Left ventricle myocardium inferior (tissue), 1 donor: ENCODE data around the gene PIGT. TPM values are rescaled to one million over a fixed set of nuclear protein-coding genes. Genes with fewer than 3 reads are reported as not detected.

Experiments
- DNase-seq: peaks from one replicate; pipeline ENCODE4 v3.0.0-alpha.2; 2020
- H3K27ac ChIP-seq: fragments of 200-600 bp; replicated peaks from 2 replicates; pipeline ENCODE4 v1.8.0; 2021
- H3K27me3 ChIP-seq: fragments of 200-600 bp; 2 replicates; pipeline ENCODE4 v1.8.0; 2021; ENCODE audit warnings: low read depth
- H3K36me3 ChIP-seq: fragments of 200-600 bp; 2 replicates; pipeline ENCODE4 v1.8.0; 2021
- H3K4me1 ChIP-seq: fragments of 200-600 bp; 2 replicates; pipeline ENCODE4 v1.8.0; 2021
- H3K4me3 ChIP-seq: fragments of 200-600 bp; 2 replicates; pipeline ENCODE4 v1.8.0; 2021; ENCODE audit warnings: mild to moderate bottlenecking, moderate library complexity
- H3K9me3 ChIP-seq: fragments of 200-600 bp; replicated peaks from 2 replicates; pipeline ENCODE4 v1.8.0; 2021
- intact Hi-C: fragments of 100-400 bp; cut with micrococcal nuclease; formaldehyde crosslinking; loops from one replicate; pipeline ENCODE4 v1.11.0; 2022
- total RNA-seq: library from RNA; stranded (reverse); fragmentation: NEBNext Ultra II Directional; extraction: Animal tissue kit (Norgen Biotek cat#: 25700); gene quantifications from one replicate; pipeline ENCODE4 v1.2.1, GENCODE V29; 2021
- TF ChIP-seq, protein P1 (sequence below): fragments of 200-600 bp; IDR thresholded peaks from 2 replicates; pipeline ENCODE4 v1.8.0; 2021; ENCODE audit warnings: antibody characterized with exemption, mild to moderate bottlenecking, borderline replicate concordance
- donor health status: DM: no; HTN: yes; CAD: no; lungs with severe emphysema.

The PIGT gene
- total RNA-seq, 1 donor from 2014 or later, result 126 TPM

DNA sequence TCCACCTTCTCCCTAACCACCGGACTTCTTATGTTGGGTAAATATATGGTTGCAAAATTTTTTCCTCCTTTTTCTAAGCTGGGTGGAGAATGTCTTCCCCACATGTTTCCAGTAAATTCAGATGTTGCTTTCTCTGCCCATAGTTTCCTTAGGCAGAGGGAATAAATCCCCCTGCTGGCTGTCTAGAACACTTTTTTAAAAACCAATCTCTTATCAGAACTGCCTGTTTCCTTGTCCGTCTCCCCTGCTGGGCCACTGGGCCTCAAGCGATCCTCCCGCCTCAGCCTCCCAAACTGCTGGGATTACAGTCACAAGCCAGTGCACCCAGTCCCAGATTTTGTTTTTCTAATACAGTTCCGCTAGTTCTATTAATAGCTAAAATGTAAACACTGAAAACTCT is 43.7 kb downstream of the PIGT start:
- H3K27ac ChIP-seq, result no peak overlapping the region
- DNase-seq, result no peak
- H3K9me3 ChIP-seq, result no peaks in the 10 kb centered on the region
- H3K4me3 ChIP-seq, result no peak overlapping the region
- TF ChIP-seq, protein P1, sequence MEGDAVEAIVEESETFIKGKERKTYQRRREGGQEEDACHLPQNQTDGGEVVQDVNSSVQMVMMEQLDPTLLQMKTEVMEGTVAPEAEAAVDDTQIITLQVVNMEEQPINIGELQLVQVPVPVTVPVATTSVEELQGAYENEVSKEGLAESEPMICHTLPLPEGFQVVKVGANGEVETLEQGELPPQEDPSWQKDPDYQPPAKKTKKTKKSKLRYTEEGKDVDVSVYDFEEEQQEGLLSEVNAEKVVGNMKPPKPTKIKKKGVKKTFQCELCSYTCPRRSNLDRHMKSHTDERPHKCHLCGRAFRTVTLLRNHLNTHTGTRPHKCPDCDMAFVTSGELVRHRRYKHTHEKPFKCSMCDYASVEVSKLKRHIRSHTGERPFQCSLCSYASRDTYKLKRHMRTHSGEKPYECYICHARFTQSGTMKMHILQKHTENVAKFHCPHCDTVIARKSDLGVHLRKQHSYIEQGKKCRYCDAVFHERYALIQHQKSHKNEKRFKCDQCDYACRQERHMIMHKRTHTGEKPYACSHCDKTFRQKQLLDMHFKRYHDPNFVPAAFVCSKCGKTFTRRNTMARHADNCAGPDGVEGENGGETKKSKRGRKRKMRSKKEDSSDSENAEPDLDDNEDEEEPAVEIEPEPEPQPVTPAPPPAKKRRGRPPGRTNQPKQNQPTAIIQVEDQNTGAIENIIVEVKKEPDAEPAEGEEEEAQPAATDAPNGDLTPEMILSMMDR, result no peak
- H3K36me3 ChIP-seq, result no peaks in the 10 kb centered on the region
- H3K4me1 ChIP-seq, result no peaks in the 10 kb centered on the region
- peaks cover 27% of the 10 kb centered on the region for H3K27me3 ChIP-seq
- intact Hi-C loops, result no loop called here

DNA sequence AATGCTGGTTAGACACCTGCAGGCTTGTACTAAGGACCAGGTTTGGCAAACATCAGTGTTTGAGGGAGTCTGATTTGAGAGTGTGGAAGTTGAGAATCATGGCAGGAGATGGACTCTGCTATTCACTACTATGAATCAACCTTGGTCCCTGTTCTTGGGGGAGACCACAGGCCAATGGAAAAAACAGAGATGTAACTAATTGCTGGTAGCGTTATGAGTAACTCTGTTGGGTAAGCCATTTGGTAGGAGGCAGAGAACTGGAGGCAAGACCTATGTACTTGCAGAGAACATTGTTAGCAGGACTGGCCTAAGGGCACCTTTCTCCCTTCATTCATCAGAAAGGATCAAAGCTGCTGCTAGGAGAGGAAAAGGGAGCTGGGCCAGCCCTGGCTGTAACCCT is 45.3 kb downstream of the PIGT start:
- intact Hi-C loops, result no loop called here
- Histone ChIP-seq H3K36me3 (no peaks in the 10 kb centered on the region), H3K27ac (no peak overlapping the region), H3K9me3 (no peaks in the 10 kb centered on the region), H3K4me3 (no peak overlapping the region), H3K27me3 (peaks cover 43% of the 10 kb centered on the region), H3K4me1 (no peaks in the 10 kb centered on the region)
- no peak for DNase-seq
- TF ChIP-seq, protein P1, result no peak

DNA sequence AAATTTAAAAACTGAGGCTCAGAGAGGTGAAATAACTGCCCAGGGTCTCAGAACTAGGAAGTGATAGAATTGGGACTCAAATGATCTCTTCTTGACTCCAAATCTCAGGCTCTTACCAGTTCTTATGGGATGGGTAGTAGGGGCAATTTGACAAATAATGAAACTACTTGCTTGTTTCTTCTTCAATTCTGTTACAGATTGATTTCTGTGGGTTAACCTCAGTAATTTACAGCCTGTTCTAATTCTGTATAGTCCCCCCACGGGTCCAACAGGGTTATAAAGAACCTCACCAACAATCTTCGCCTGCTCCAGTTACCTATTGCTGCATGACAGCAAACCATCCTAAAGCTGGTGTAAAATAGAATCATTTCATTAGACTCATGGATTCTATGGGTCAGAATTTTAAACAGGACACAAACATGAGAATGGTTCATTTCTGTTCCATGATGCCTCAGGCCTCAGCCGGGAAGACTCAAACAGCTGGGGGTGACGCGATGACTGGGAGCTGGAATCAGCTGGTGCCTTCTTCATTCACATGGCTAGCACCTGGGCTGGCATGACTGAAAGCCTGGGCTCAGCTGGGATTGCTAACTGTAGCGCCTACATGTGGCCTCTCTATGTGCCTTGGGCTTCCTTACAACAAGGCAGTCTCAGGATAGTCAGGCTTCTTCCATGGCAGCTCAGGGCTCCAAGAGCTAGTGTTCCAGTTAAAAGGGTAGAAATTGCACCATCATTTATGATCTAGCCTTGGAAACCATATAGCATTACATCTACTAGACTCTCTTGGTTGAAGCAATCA is 47.0 kb downstream of the PIGT start:
- H3K27ac ChIP-seq, result no peak overlapping the region
- no peaks in the 10 kb centered on the region for H3K36me3 ChIP-seq
- TF ChIP-seq, protein P1, result no peak
- no peak for DNase-seq
- intact Hi-C loops, result no loop called here
- peaks cover 60% of the 10 kb centered on the region for H3K27me3 ChIP-seq
- no peaks in the 10 kb centered on the region for H3K4me1 ChIP-seq
- no peaks in the 10 kb centered on the region for H3K9me3 ChIP-seq
- no peak overlapping the region for H3K4me3 ChIP-seq

DNA sequence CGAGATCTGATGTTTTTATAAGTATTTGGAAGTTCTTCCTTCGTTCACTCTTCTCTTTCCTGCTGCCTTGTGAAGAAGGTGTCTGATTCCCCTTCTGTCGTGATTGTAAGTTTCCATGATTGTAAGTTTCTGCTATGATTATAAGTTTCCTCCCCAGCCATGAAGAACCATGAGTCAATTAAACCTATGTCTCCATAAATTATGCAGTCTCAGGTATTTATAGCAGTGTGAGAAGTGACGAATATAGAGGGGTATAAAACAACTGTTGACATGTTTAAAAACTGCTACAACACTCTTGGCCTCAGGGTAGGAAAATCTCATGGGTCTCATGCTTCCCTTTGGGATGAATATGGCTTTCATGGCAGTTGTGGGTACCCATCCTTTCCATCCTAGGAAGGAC is 47.8 kb downstream of the PIGT start:
- TF ChIP-seq, protein P1, result no peak
- intact Hi-C loops, result no loop called here
- H3K4me3 ChIP-seq, result no peak overlapping the region
- no peak overlapping the region for H3K27ac ChIP-seq
- no peaks in the 10 kb centered on the region for H3K4me1 ChIP-seq
- no peaks in the 10 kb centered on the region for H3K36me3 ChIP-seq
- no peaks in the 10 kb centered on the region for H3K9me3 ChIP-seq
- no peak for DNase-seq
- peaks cover 68% of the 10 kb centered on the region for H3K27me3 ChIP-seq

DNA sequence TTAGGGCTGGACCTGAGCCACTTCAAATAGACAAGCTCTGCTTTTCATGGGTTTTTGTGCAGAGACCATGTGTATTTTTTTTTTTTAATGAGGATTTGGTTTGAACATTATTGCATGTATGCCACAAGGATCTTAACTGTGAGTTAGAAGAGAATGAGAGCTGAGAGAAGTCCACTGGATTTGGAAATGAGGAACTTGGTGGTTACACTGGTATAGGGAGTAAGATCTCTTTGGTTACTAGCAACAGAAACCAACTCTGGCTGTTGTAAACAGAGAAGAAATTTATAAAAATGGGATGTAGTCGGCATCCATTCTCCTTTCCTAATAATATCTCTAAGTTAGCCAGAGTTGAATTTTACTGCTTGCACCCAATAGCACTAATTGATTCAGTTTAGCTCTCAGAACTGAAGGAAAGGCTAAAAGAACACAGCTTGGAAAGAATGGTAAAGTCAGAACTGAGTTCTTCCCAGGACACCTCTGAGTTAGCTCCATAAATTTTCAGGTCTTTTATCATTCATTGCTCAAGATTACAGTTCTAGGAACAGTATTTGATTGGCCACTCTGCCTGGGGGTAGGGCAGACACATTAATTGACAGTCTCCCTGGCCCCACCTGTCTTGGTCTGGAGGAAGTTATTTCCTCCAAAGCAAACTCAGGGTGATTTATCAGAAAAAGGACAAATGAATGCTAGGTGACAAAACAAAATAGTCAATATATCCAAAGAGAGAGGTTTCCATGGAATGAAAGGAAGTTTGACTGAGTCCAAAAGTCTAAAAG is 49.7 kb downstream of the PIGT start:
- intact Hi-C loops, result no loop called here
- H3K4me3 ChIP-seq, result no peak overlapping the region
- H3K27ac ChIP-seq, result no peak overlapping the region
- no peaks in the 10 kb centered on the region for H3K9me3 ChIP-seq
- DNase-seq, result no peak
- H3K4me1 ChIP-seq, result peaks cover 17% of the 10 kb centered on the region
- TF ChIP-seq, protein P1, result no peak
- H3K27me3 ChIP-seq, result peaks cover 88% of the 10 kb centered on the region
- H3K36me3 ChIP-seq, result no peaks in the 10 kb centered on the region
